ENCODE data around the gene ADAM17. TPM values are rescaled to one million over a fixed set of nuclear protein-coding genes. Genes with fewer than 3 reads are reported as not detected.

The ADAM17 gene
- total and polyA plus RNA-seq, 2 of the 8 experiments (the other 6 are each of a cell fraction or from before 2014, with no cell fraction given): 6.5 to 23.5 TPM

GRCh38 chr2:9445089-9445488, 110.5 kb downstream of the ADAM17 start:
- no peak overlapping the region for H2BK20ac ChIP-seq (ENCODE audit: low read length)
- TF ChIP-seq RNF2 (IDR thresholded peaks at IDR 0.05; ENCODE audit: borderline replicate concordance, low read depth, low read length, missing control alignments, poor library complexity, severe bottlenecking): no peak
- H2BK12ac ChIP-seq (ENCODE audit: low read depth, low read length): no peak overlapping the region
- H4K8ac ChIP-seq (ENCODE audit: extremely low read depth, insufficient read depth, low read length): no peak overlapping the region
- no peaks in the 10 kb centered on the region for H3K23me2 ChIP-seq (ENCODE audit: low read depth, low read length)
- H3K27ac ChIP-seq (ENCODE audit: low read depth, low read length): no peak overlapping the region
- H3K18ac ChIP-seq (ENCODE audit: extremely low read depth, low read length): no peak overlapping the region
- H2BK5ac ChIP-seq (ENCODE audit: low read depth, low read length): no peak overlapping the region
- no peak overlapping the region for H3K23ac ChIP-seq (ENCODE audit: insufficient read length)
- POLR2A ChIA-PET (ENCODE audit: partially characterized antibody): no interaction called here
- CTCF ChIA-PET (ENCODE audit: partially characterized antibody): interaction anchor here (1.2 kb wide), 1 partner anchor 9 kb away, joined by 3 read pairs; no protein-coding TSS in a partner anchor
- H3K79me2 ChIP-seq (ENCODE audit: control insufficient read depth in 1 of 2, insufficient read depth in 2 of 2, low read length in 2 of 2): no peaks in the 10 kb centered on the region
- H3K36me3 ChIP-seq (ENCODE audit: control insufficient read depth in 2 of 4, insufficient read depth in 4 of 4, low read length in 3 of 4): peaks cover 8 to 72% (median 45%) of the 10 kb centered on the region in 4 experiments
- H2BK120ac ChIP-seq (replicated peaks; ENCODE audit: low read depth, low read length): no peak overlapping the region
- no peak overlapping the region for H4K91ac ChIP-seq (replicated peaks; ENCODE audit: insufficient read length, low read length)
- no peak overlapping the region for H2BK15ac ChIP-seq (ENCODE audit: low read length)
- no peak overlapping the region for H2AFZ ChIP-seq (ENCODE audit: low read length)
- no peak overlapping the region for H2AK5ac ChIP-seq (ENCODE audit: low read depth, low read length)
- DNase-seq (ENCODE audit: low read depth in 1 of 2, low spot score in 2 of 2) (no peak), FAIRE-seq (no peak)
- no peak overlapping the region for H4K5ac ChIP-seq (ENCODE audit: insufficient read length, low read depth, low read length)
- H3K4me3 ChIP-seq (ENCODE audit: extremely low read depth in 1 of 4, insufficient read depth in 2 of 4, low read depth in 3 of 4, low read length in 4 of 4): no peak overlapping the region
- H3K56ac ChIP-seq (replicated peaks; ENCODE audit: insufficient read length, low read depth, low read length): no peak overlapping the region
- H3K4me2 ChIP-seq (ENCODE audit: insufficient read depth in 1 of 2, low read depth in 2 of 2, low read length in 2 of 2): no peak overlapping the region
- peaks cover 0 to 3% of the 10 kb centered on the region in 2 experiments for H4K20me1 ChIP-seq (replicated peaks in 1 of 2; ENCODE audit: control insufficient read depth in 1 of 2, insufficient read depth in 2 of 2, low read length in 2 of 2)
- no peak overlapping the region for H3K14ac ChIP-seq (ENCODE audit: insufficient read length)
- H3K79me1 ChIP-seq (ENCODE audit: low read depth, low read length): no peaks in the 10 kb centered on the region; the same call in 1 of the 2 replicates
- H3K4me1 ChIP-seq (replicated peaks in 1 of 4; ENCODE audit: control insufficient read depth in 3 of 4, insufficient read depth in 4 of 4, low read length in 3 of 4): no peaks in the 10 kb centered on the region
- H3K9ac ChIP-seq (replicated peaks in 1 of 4; ENCODE audit: extremely low read depth in 1 of 4, low read depth in 3 of 4, low read length in 3 of 4): no peak overlapping the region
- H3K9me3 ChIP-seq (ENCODE audit: insufficient read depth in 2 of 2, low read depth in 1 of 2, low read length in 1 of 2): no peaks in the 10 kb centered on the region
- H3K27me3 ChIP-seq (replicated peaks in 1 of 4; ENCODE audit: control insufficient read depth in 3 of 4, extremely low read depth in 1 of 4, insufficient read depth in 3 of 4, low read length in 3 of 4): no peaks in the 10 kb centered on the region; a peak in 1 of 7 replicates
- H3K4ac ChIP-seq (replicated peaks; ENCODE audit: insufficient read length, low read depth, low read length): no peak overlapping the region
- WGBS, 2 experiments (ENCODE audit: extremely low coverage in 1 of 2, insufficient coverage in 1 of 2, insufficient read length in 1 of 2, insufficient replicate concordance in 2 of 2, low coverage in 1 of 2, low lambda C conversion rate in 2 of 2, missing lambda C conversion rate in 1 of 2): 93% methylated on average over 7 of the region's 7 CpGs; no CpG with 5 or more reads in 1 of the 2 experiments

Data from H1 (cell line).